Measurements from ENCODE around the gene GRM8.
"Not testable (repeated sequence)": the region's sequence is repeated elsewhere in the genome, so short reads cannot be mapped to it uniquely, and the experiment has no call there.

- TF ChIP-seq, protein P1, sequence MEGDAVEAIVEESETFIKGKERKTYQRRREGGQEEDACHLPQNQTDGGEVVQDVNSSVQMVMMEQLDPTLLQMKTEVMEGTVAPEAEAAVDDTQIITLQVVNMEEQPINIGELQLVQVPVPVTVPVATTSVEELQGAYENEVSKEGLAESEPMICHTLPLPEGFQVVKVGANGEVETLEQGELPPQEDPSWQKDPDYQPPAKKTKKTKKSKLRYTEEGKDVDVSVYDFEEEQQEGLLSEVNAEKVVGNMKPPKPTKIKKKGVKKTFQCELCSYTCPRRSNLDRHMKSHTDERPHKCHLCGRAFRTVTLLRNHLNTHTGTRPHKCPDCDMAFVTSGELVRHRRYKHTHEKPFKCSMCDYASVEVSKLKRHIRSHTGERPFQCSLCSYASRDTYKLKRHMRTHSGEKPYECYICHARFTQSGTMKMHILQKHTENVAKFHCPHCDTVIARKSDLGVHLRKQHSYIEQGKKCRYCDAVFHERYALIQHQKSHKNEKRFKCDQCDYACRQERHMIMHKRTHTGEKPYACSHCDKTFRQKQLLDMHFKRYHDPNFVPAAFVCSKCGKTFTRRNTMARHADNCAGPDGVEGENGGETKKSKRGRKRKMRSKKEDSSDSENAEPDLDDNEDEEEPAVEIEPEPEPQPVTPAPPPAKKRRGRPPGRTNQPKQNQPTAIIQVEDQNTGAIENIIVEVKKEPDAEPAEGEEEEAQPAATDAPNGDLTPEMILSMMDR (IDR thresholded peaks at IDR 0.05) = not testable (repeated sequence)
- TF ChIP-seq POLR2A (IDR thresholded peaks at IDR 0.05) = not testable (repeated sequence)
These were observed 365.2 kb downstream of the GRM8 start for GRCh38 chr7:126887560-126887959.
